ENCODE data around the gene NHLRC1.

The NHLRC1 gene

GRCh38 chr6:18139935-18140621 lies 17.6 kb upstream of the NHLRC1 start:
- DNase-seq (ENCODE audit: low spot score): no peak

GRCh38 chr6:18138906-18139305 lies 16.4 kb upstream of the NHLRC1 start:
- DNase-seq (ENCODE audit: low spot score): no peak

GRCh38 chr6:18136260-18136659 lies 13.8 kb upstream of the NHLRC1 start:
- no peak for DNase-seq (ENCODE audit: low spot score)

GRCh38 chr6:18135171-18135570 lies 12.7 kb upstream of the NHLRC1 start:
- no peak for DNase-seq (ENCODE audit: low spot score)

GRCh38 chr6:18132346-18132745 lies 9.9 kb upstream of the NHLRC1 start:
- no peak for DNase-seq (ENCODE audit: low spot score)

- DNase-seq (ENCODE audit: low spot score): peak; percentile 8
Measured at GRCh38 chr6:18126121-18126520, 3.6 kb upstream of the NHLRC1 start.

GRCh38 chr6:18121580-18122127 lies 823 bp downstream of the NHLRC1 start:
- no peak for DNase-seq (ENCODE audit: low spot score)

GRCh38 chr6:18119236-18119635 lies 3.2 kb downstream of the NHLRC1 start:
- no peak for DNase-seq (ENCODE audit: low spot score)

GRCh38 chr6:18118330-18118729 lies 4.1 kb downstream of the NHLRC1 start:
- DNase-seq (ENCODE audit: low spot score): no peak

- no peak for DNase-seq (ENCODE audit: low spot score)
Measured at GRCh38 chr6:18117136-18117535, 5.3 kb downstream of the NHLRC1 start.

- no peak for DNase-seq (ENCODE audit: low spot score)
Measured at GRCh38 chr6:18115356-18115755, 7.1 kb downstream of the NHLRC1 start.

- no peak for DNase-seq (ENCODE audit: low spot score)
Measured at GRCh38 chr6:18110162-18110561, 12.3 kb downstream of the NHLRC1 start.

- no peak for DNase-seq (ENCODE audit: low spot score)
Measured at GRCh38 chr6:18107061-18107460, 15.4 kb downstream of the NHLRC1 start.

GRCh38 chr6:18102783-18103509 lies 19.5 kb downstream of the NHLRC1 start:
- DNase-seq (ENCODE audit: low spot score): no peak

GRCh38 chr6:18101873-18102272 lies 20.6 kb downstream of the NHLRC1 start:
- DNase-seq (ENCODE audit: low spot score): no peak

- DNase-seq (ENCODE audit: low spot score): no peak
Measured at GRCh38 chr6:18101271-18101670, 21.2 kb downstream of the NHLRC1 start.

GRCh38 chr6:18100296-18100695 lies 22.2 kb downstream of the NHLRC1 start:
- DNase-seq (ENCODE audit: low spot score): no peak

GRCh38 chr6:18099511-18099910 lies 23.0 kb downstream of the NHLRC1 start:
- DNase-seq (ENCODE audit: low spot score): no peak

- no peak for DNase-seq (ENCODE audit: low spot score)
Measured at GRCh38 chr6:18096423-18096822, 26.1 kb downstream of the NHLRC1 start.

GRCh38 chr6:18091382-18091781 lies 31.1 kb downstream of the NHLRC1 start:
- no peak for DNase-seq (ENCODE audit: low spot score)

GRCh38 chr6:18090349-18090786 lies 32.1 kb downstream of the NHLRC1 start:
- no peak for DNase-seq (ENCODE audit: low spot score)

GRCh38 chr6:18088419-18089296 lies 33.8 kb downstream of the NHLRC1 start:
- DNase-seq (ENCODE audit: low spot score): no peak

All from hepatic stellate cell (primary cell).